Measurements from ENCODE around the gene SIPA1L3. TPM values are rescaled to one million over a fixed set of nuclear protein-coding genes. Genes with fewer than 3 reads are reported as not detected.

The SIPA1L3 gene
- total and polyA plus RNA-seq, 2 experiments from 2014 or later: 13.7 to 23.3 TPM

- Histone ChIP-seq H3K9me3 (ENCODE audit: low read depth) (peaks cover 5% of the 10 kb centered on the region), H3K27me3 (no peaks in the 10 kb centered on the region), H3K9me2 (replicated peaks; ENCODE audit: insufficient read depth) (no peaks in the 10 kb centered on the region), H3K4me3 (no peak overlapping the region), H3K27ac (no peak overlapping the region), H3K4me1 (ENCODE audit: insufficient read depth) (no peaks in the 10 kb centered on the region), H4K20me1 (ENCODE audit: insufficient read depth, poor library complexity, severe bottlenecking) (no peaks in the 10 kb centered on the region), H3K36me3 (replicated peaks; ENCODE audit: insufficient read depth, low read depth) (no peaks in the 10 kb centered on the region), H3K79me2 (peaks cover 10% of the 10 kb centered on the region), H3K4me2 (no peak overlapping the region), H2AFZ (no peak overlapping the region)
- no peak for TF ChIP-seq EZH2phosphoT487 (IDR thresholded peaks at IDR 0.05; ENCODE audit: low read depth, severe bottlenecking, unreplicated experiment)
- DNase-seq (ENCODE audit: low spot score): no peak
- 93% methylated on average over 16 of the region's 16 CpGs for WGBS (ENCODE audit: low lambda C conversion rate, missing lambda C conversion rate)
Observed at GRCh38 chr19:38044267-38045111, 137.5 kb downstream of the SIPA1L3 start.

- H2AFZ ChIP-seq: no peak overlapping the region
- no peaks in the 10 kb centered on the region for H3K36me3 ChIP-seq (replicated peaks; ENCODE audit: insufficient read depth, low read depth)
- peaks cover 10% of the 10 kb centered on the region for H3K79me2 ChIP-seq
- H3K4me3 ChIP-seq: no peak overlapping the region
- TF ChIP-seq CTCF (IDR thresholded peaks at IDR 0.05; ENCODE audit: poor library complexity) (no peak), EZH2 (IDR thresholded peaks at IDR 0.05; ENCODE audit: borderline replicate concordance) (no peak), EZH2phosphoT487 (IDR thresholded peaks at IDR 0.05; ENCODE audit: low read depth, severe bottlenecking, unreplicated experiment) (no peak)
- peaks cover 5% of the 10 kb centered on the region for H3K9me3 ChIP-seq (ENCODE audit: low read depth)
- H3K9me2 ChIP-seq (replicated peaks; ENCODE audit: insufficient read depth): no peaks in the 10 kb centered on the region
- no peaks in the 10 kb centered on the region for H4K20me1 ChIP-seq (ENCODE audit: insufficient read depth, poor library complexity, severe bottlenecking)
- 91% methylated on average over 15 of the region's 15 CpGs for WGBS (ENCODE audit: low lambda C conversion rate, missing lambda C conversion rate)
- H3K4me2 ChIP-seq: no peak overlapping the region
- no peak overlapping the region for H3K27ac ChIP-seq
- no peaks in the 10 kb centered on the region for H3K4me1 ChIP-seq (ENCODE audit: insufficient read depth)
- DNase-seq (ENCODE audit: low spot score): no peak
- no peaks in the 10 kb centered on the region for H3K27me3 ChIP-seq
Observed at GRCh38 chr19:38045554-38046253, 138.7 kb downstream of the SIPA1L3 start.

- Histone ChIP-seq H3K4me3 (no peak overlapping the region), H3K27me3 (no peaks in the 10 kb centered on the region), H2AFZ (no peak overlapping the region), H3K27ac (no peak overlapping the region), H3K79me2 (peaks cover 9% of the 10 kb centered on the region), H3K9me3 (ENCODE audit: low read depth) (peaks cover 5% of the 10 kb centered on the region), H3K4me2 (no peak overlapping the region), H3K4me1 (ENCODE audit: insufficient read depth) (no peaks in the 10 kb centered on the region), H4K20me1 (ENCODE audit: insufficient read depth, poor library complexity, severe bottlenecking) (no peaks in the 10 kb centered on the region), H3K9me2 (replicated peaks; ENCODE audit: insufficient read depth) (no peaks in the 10 kb centered on the region), H3K36me3 (replicated peaks; ENCODE audit: insufficient read depth, low read depth) (no peaks in the 10 kb centered on the region)
- no peak for DNase-seq (ENCODE audit: low spot score)
- TF ChIP-seq EZH2 (IDR thresholded peaks at IDR 0.05; ENCODE audit: borderline replicate concordance) (no peak), CTCF (IDR thresholded peaks at IDR 0.05; ENCODE audit: poor library complexity) (no peak), EZH2phosphoT487 (IDR thresholded peaks at IDR 0.05; ENCODE audit: low read depth, severe bottlenecking, unreplicated experiment) (no peak)
- WGBS (ENCODE audit: low lambda C conversion rate, missing lambda C conversion rate): 94% methylated on average over 21 of the region's 21 CpGs
Observed at GRCh38 chr19:38046254-38047048, 139.4 kb downstream of the SIPA1L3 start.
